Pancreas (tissue), 10 donors: ENCODE results near the gene VKORC1. TPM values are rescaled to one million over a fixed set of nuclear protein-coding genes. Genes with fewer than 3 reads are reported as not detected.

Experiments used
- ATAC-seq, 4 donors: fragments of 200-7000 bp; cut with Tn5 transposase; one replicate each; pipeline versions ENCODE4 v1.8.0 to v1.9.1; 2020; ENCODE audit warnings: mild to moderate bottlenecking in 4 of 4, moderate library complexity in 4 of 4
- DNase-seq, 6 donors: peaks; one replicate each; pipeline ENCODE4 v3.0.0-alpha.2; 2020
- FAIRE-seq: peaks from 2 replicates; lab custom pipeline; 2012; peaks lifted over from hg19 to GRCh38; lab: Jason Lieb, UNC
- H3K27ac ChIP-seq, 4 donors: fragments of 200-600 bp; sonication (generic); 1 replicate in 3 of 4; 2 replicates in 1 of 4; pipeline versions ENCODE4 v1.5.0 to v1.8.0; 2020
- H3K27me3 ChIP-seq, 4 donors: fragments of 200-600 bp; one replicate each; pipeline ENCODE4 v1.8.0; 2021
- H3K36me3 ChIP-seq, 3 donors: fragments of 200-600 bp; sonication (generic) in 1 of 3; one replicate each; pipeline versions ENCODE4 v1.5.0 to v1.8.0; 2020 to 2021
- H3K4me1 ChIP-seq, 3 donors: fragments of 200-600 bp; one replicate each; pipeline ENCODE4 v1.8.0; 2021
- H3K4me3 ChIP-seq, 4 donors: fragments of 200-600 bp; sonication (generic) in 2 of 4; one replicate each; pipeline versions ENCODE4 v1.5.0 to v1.8.0; 2020 to 2021
- H3K9me3 ChIP-seq, 4 donors: fragments of 200-600 bp; one replicate each; pipeline ENCODE4 v1.8.0; 2021
- CTCF ChIP-seq, 4 donors: fragments of 200-600 bp; sonication (generic) in 3 of 4; IDR thresholded peaks; one replicate each; pipeline versions ENCODE4 v1.5.0 to v1.8.0; 2021; ENCODE audit warnings: antibody characterized with exemption in 4 of 4
- WGBS, 2 donors: extraction: QIAGEN DNeasy Blood & Tissue Kit; methylation state at CpG; one replicate each; pipeline ENCODE4 v1.1.7; 2013; 5-methylcytosine and 5-hydroxymethylcytosine counted together
- intact Hi-C, 3 donors: fragments of 100-400 bp; cut with DNase I; formaldehyde crosslinking; loops; one replicate each; pipeline versions ENCODE4 v1.11.1 to v1.14.2; 2022
- polyA plus RNA-seq, 2 donors: library from polyadenylated mRNA; stranded (reverse); fragments of 200-250 nt; gene quantifications; one replicate each; pipeline ENCODE4 v1.2.3, GENCODE V29; 2013
- total RNA-seq, 6 donors: library from RNA; stranded (reverse); fragmentation: NEBNext Ultra II Directional in 4 of 6; extraction: Animal tissue kit (Norgen Biotek cat#: 25700) in 4 of 6; gene quantifications; one replicate each; pipeline versions ENCODE4 v1.2.1 to v1.2.4, GENCODE V29; 2021 to 2023
- donor health status: healthy with polysubstance abuse.
- donor health status: DM: no; HTN: no; CAD: no; lungs with moderate emphysema.
- donor health status: DM: no; HTN: no; CAD: no.
- donor health status: control.
- donor health status: control.
- donor health status: Bipolar disorder and iron deficiency.
- donor health status: DM: yes; HTN: yes; CAD: no.
- donor health status: DM: no; HTN: no; CAD: no.
- donor health status: DM: no; HTN: no; CAD: no.
- donor health status: DM: yes; HTN: yes; CAD: no.

Gene VKORC1
- total RNA-seq (10 to 100 TPM; 37.7 to 54.3 (median 49.7) TPM), polyA plus RNA-seq (10 to 100 TPM; 50.2 to 90.9 TPM)

- H3K9me3 ChIP-seq, result no peaks in the 10 kb centered on the region
- ATAC-seq (peak; percentile 94 to 96 (median 96)), FAIRE-seq (no peak), DNase-seq (peak; percentile 91 to 97 (median 96))
- H3K27ac ChIP-seq, result peak within 1 kb of the TSS; percentile 73 to 91 (median 80)
- peak within 1 kb of the TSS; percentile 51 to 89 (median 82) for H3K4me3 ChIP-seq
- no peaks in the 10 kb centered on the region for H3K27me3 ChIP-seq
- WGBS, 2 donors, result 0% methylated on average over 63 to 69 of the region's 69 CpGs
- intact Hi-C loops, result loop anchor here in 1 of 3 donors (5.0 kb wide), 1 partner anchor 58 kb away; the partner anchor contains the start of gene PRSS36
- H3K36me3 ChIP-seq, result peaks cover 0 to 9% (median 0%) of the 10 kb centered on the region in 3 donors
- no peak for TF ChIP-seq CTCF (IDR thresholded peaks at IDR 0.05)
- H3K4me1 ChIP-seq, result peaks cover 0 to 11% (median 6%) of the 10 kb centered on the region in 3 donors
These were observed at the start of gene VKORC1 for GRCh38 chr16:31094424-31095120. Gene VKORC1 (minus strand): TSS chr16:31094797. CDS start chr16:31094729, 68 bp downstream.

GRCh38 chr16:31143694-31144148 is 49.1 kb upstream of the VKORC1 start:
- no peak overlapping the region for H3K27ac ChIP-seq
- no peak overlapping the region for H3K4me3 ChIP-seq
- no peaks in the 10 kb centered on the region for H3K36me3 ChIP-seq
- H3K27me3 ChIP-seq, result no peaks in the 10 kb centered on the region
- intact Hi-C loops, result loop anchor here in 1 of 3 donors (10.0 kb wide), 1 partner anchor 301 kb away; the partner anchor contains the start of gene ZNF843
- 94 to 97% methylated on average over 8 of the region's 8 CpGs for WGBS, 2 donors
- TF ChIP-seq CTCF (IDR thresholded peaks at IDR 0.05), result no peak
- H3K9me3 ChIP-seq, result no peaks in the 10 kb centered on the region
- peaks cover 12 to 23% (median 14%) of the 10 kb centered on the region in 3 donors for H3K4me1 ChIP-seq
- no peak for ATAC-seq
- no peak for DNase-seq
- no peak for FAIRE-seq

GRCh38 chr16:31143011-31143693 is 48.6 kb upstream of the VKORC1 start:
- ATAC-seq, result no peak
- H3K4me3 ChIP-seq, result peak overlapping the region; percentile 13 to 48 (median 35)
- H3K27ac ChIP-seq, result peak overlapping the region; percentile 71 to 91 (median 88)
- FAIRE-seq, result no peak
- peak in 5 of 6 donors; percentile 47 to 80 (median 67) for DNase-seq
- intact Hi-C loops, result loop anchor here in 1 of 3 donors (10.0 kb wide), 1 partner anchor 302 kb away; the partner anchor contains the start of gene ZNF843
- H3K4me1 ChIP-seq, result peaks cover 15 to 28% (median 19%) of the 10 kb centered on the region in 3 donors
- no peak for TF ChIP-seq CTCF (IDR thresholded peaks at IDR 0.05)
- H3K27me3 ChIP-seq, result no peaks in the 10 kb centered on the region
- no peaks in the 10 kb centered on the region for H3K9me3 ChIP-seq
- H3K36me3 ChIP-seq, result no peaks in the 10 kb centered on the region
- WGBS, 2 donors, result 65 to 69% methylated on average over 16 to 22 of the region's 22 CpGs

GRCh38 chr16:31142109-31143010 is 47.8 kb upstream of the VKORC1 start:
- DNase-seq (peak; percentile 98 to 100 (median 99)), FAIRE-seq (peak; percentile 87), ATAC-seq (peak; percentile 86 to 95 (median 91))
- Histone ChIP-seq H3K36me3 (no peaks in the 10 kb centered on the region), H3K4me1 (peaks cover 18 to 30% (median 22%) of the 10 kb centered on the region in 3 donors), H3K4me3 (peak overlapping the region; percentile 13 to 48 (median 35)), H3K27ac (peak overlapping the region; percentile 71 to 91 (median 88)), H3K9me3 (no peaks in the 10 kb centered on the region), H3K27me3 (no peaks in the 10 kb centered on the region)
- intact Hi-C loops, result loop anchor here in 1 of 3 donors (10.0 kb wide), 1 partner anchor 302 kb away; the partner anchor contains the start of gene ZNF843
- peak; percentile 91 to 97 (median 95) for TF ChIP-seq CTCF (IDR thresholded peaks at IDR 0.05)
- WGBS, 2 donors, result 3% methylated on average over 75 to 89 of the region's 89 CpGs
